Placental pericyte (primary cell): ENCODE results near the gene CCNYL1. TPM values are rescaled to one million over a fixed set of nuclear protein-coding genes. Genes with fewer than 3 reads are reported as not detected.

Source experiments
- small RNA-seq: library from RNA; depleted of rRNA; stranded (forward); fragments of <200 nt; gene quantifications from one replicate; pipeline ENCODE3, GENCODE V24; 2012; ENCODE audit warnings: low replicate concordance
- total RNA-seq: library from RNA; depleted of rRNA; stranded (reverse); fragments of >200 nt; gene quantifications from 2 replicates; pipeline ENCODE4 v1.2.3, GENCODE V29; 2012

CCNYL1 gene
- total RNA-seq, result 11.6 and 13.1 TPM in 2 replicates

DNA sequence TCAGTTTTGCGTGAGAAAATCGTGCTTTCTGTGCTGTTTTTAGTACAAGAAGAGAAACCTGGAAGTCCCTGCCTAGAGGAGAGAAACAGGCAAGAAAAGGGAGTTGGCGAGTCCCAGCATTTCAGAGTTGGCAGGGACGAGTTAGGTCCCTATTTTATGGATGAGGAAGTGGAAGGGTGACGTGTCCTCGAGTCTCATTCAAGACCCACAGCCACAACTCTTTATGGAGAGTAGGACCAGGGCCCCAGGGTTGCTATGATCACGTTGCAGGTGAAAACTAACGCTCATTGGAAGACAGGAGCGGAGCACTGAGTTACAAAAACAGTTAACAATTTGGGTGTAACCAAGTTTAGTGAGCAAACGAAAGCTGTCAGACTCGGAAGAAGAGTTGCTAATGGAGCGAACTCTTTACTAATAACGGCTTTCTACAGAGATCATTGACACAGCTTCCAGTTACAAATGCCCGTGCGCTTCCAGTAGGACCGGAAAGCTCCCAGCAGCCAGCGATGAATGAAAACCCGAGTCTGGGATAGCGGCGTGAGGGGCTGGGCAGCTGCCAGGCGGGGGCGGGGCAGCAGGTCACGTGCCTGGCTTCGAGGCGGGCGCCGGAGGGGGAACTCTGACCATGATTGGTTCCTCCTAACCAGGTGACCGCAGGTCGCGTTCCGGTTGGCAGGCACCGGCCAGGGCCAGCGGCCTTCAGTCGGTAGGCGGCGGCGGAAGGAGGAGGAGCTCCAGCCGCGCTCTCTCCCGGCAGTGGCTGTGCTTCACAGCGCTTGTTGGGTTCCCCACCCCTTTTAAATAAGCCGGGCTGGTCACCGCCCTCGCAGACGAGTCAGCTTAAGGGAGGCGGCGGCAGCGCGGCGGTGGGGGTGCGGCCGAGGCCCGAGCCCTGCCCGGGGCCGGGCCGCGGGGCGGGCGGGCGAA lies at the start of gene CCNYL1:
Gene CCNYL1, plus strand, starts transcription at position 827 of the 927 bp plus-strand sequence. CDS start 257 bp downstream, outside the sequence.

Small RNA genes lying within 50 kb of the gene (small RNA-seq; reads per million reads assigned to genes)
- gene RF00019 (not detected), gene RNU6-664P (not detected)

Other genes with a start within 250 kb of the CCNYL1 start
- gene CREB1, start 181.7 kb upstream of the CCNYL1 start, total RNA-seq, result 27.8 and 47.2 TPM in 2 replicates
- gene METTL21A, start 86.2 kb upstream of the CCNYL1 start, total RNA-seq, result 5.9 and 9.9 TPM in 2 replicates
- 1.0 and 2.6 TPM in 2 replicates for gene FZD5, start 58.3 kb downstream of the CCNYL1 start, total RNA-seq